Lung microvascular endothelial cell (primary cell): Measurements from ENCODE around the gene CYTH1. TPM values are rescaled to one million over a fixed set of nuclear protein-coding genes. Genes with fewer than 3 reads are reported as not detected.

Source experiments
- DNase-seq, 2 donors: peaks; one replicate each; pipeline versions ENCODE4 v3.0.0 to v3.0.0-alpha.2; 2010; ENCODE audit warnings: low read depth in 2 of 2
- total RNA-seq: library from RNA; depleted of rRNA; stranded (reverse); fragments of >200 nt; gene quantifications from 2 replicates; pipeline ENCODE4 v1.2.1, GENCODE V29; 2014

CYTH1 gene
- total RNA-seq, 1 donor from 2014 or later = 20.8 TPM

DNA sequence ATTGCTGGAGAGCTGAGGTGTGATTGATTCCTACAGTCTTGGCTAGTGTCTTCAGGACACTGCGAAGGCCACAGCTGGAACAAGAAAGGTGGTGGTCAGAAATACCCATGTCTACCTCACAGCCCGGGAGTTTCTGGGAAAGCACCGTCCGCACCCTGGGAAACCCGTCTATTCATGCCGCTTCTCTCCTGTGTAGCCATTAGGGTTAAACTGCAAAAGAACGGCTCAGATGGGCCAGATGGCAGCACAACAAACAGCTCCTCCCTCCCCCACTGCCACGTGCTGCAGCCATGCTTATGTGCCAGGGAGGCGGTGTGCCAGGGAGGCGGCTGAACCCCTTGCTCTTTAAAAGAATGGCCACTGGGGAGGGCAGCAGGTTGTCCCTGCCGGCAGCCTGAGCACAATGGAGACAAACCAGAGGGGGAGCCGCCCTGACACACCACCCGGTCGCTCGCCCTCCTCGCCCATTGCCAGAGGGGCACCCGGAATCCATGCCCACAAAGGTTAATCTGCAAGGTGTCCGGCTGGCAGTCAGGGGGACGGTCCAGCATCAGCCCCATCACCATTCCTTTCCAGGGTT, 65.2 kb downstream of the CYTH1 start:
- DNase-seq = peak; percentile 47 to 72

GRCh38 chr17:78716292-78716691, 65.8 kb downstream of the CYTH1 start:
- DNase-seq = no peak

GRCh38 chr17:78715876-78716275, 66.2 kb downstream of the CYTH1 start:
- peak in 1 of 2 donors; percentile 36 for DNase-seq

- peak; percentile 33 to 49 for DNase-seq
Measured at GRCh38 chr17:78715000-78715771, 66.9 kb downstream of the CYTH1 start.

- no peak for DNase-seq
Measured at GRCh38 chr17:78714534-78714933, 67.5 kb downstream of the CYTH1 start.

GRCh38 chr17:78712043-78712442, 70.0 kb downstream of the CYTH1 start:
- no peak for DNase-seq

DNA sequence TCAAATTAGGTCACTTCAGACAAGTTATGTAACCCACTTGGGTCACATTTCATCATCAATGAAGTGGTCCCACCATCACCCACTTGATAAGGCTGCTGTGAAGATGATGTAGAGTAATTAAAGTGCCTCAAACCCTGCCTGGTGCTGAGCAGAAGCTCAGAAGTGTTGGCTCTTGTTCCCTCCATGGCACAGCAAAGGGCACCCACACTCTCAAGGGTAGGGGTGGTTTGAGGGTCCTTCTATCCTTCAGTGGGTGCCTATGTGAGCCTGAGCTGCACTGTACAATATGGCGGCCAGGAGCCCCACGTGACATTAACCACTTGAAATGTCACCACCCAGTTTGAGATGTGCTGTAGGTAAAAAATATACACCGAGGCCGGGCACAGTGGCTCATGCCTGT, 71.5 kb downstream of the CYTH1 start:
- DNase-seq = no peak

DNA sequence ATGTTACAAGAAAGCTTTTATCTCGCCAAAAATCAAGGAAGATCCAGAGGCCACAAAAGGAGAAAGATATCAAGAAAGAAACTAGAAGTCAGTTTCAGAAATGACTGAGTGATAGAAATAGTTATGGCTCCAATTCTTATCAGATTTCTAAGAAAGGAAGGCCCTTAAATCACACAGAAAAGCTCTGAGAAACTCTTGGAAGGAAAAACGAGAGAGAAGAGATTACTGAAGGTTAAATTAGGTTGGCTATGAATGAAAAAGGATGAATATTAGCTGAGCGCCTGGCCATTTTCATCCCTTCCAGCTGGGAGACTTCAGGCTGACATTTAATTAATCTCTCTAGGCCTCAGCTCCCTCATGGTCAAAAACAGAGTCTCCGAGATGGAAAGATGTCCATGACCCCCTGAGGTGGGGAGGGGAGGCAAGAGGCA, 72.3 kb downstream of the CYTH1 start:
- DNase-seq = no peak

GRCh38 chr17:78709119-78709681, 72.9 kb downstream of the CYTH1 start:
- DNase-seq = no peak

- DNase-seq = peak; percentile 76 to 89
Measured at GRCh38 chr17:78708510-78708973, 73.5 kb downstream of the CYTH1 start.

GRCh38 chr17:78707923-78708322, 74.2 kb downstream of the CYTH1 start:
- DNase-seq = no peak

DNA sequence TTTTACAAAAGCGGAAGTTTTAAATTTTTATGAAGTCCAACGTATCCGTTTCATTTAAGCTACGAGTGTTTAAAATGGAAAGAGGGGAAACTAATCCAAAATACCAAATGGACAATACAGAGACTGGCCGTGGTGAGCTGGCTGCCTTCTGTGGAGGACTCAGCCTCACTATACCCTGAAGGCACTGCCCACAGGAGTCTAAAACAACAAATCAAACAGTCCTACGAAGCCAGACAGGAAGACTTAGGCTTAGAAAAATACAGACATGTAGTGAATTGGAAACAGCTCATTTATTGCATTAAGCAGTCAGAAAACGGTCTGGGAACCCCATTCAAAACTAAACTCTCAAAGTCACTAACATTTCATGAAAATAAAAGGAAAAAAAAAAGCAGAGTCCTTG, 75.1 kb downstream of the CYTH1 start:
- DNase-seq = no peak

DNA sequence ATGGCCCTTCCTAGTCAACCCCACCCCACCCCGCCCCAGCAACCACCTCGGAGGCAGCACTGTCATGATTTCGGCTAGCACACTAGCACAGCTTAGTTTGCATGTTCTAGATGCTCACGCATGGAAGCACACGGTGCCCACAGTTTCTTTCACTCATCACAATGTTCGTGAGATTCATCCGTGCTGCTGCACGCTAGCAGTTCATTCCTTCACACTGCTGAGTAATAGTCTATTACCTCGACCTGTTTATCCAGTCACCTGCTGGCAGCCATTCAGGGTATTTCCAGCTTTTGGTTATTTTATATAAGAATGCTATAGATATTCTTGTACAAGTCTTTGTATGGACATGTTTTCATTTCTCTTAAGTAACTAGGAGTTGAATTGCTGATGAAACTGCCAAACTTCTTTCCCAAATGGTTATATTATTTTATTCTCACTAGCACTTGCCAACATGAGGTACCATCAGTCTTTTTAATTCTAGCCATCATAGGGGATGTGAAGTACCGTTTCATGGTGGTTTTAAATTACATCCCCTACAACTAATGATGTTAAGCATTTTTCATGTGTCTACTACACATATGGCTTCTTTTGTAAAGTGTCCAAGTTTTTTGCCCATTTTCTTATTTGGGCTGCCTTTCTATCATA, 75.7 kb downstream of the CYTH1 start:
- no peak for DNase-seq

GRCh38 chr17:78705071-78705470, 77.0 kb downstream of the CYTH1 start:
- no peak for DNase-seq

- DNase-seq = no peak
Measured at GRCh38 chr17:78704594-78704993, 77.5 kb downstream of the CYTH1 start.

- DNase-seq = peak in 1 of 2 donors; percentile 12
Measured at GRCh38 chr17:78697554-78698343, 84.3 kb downstream of the CYTH1 start.

- no peak for DNase-seq
Measured at GRCh38 chr17:78697122-78697521, 85.0 kb downstream of the CYTH1 start.

DNA sequence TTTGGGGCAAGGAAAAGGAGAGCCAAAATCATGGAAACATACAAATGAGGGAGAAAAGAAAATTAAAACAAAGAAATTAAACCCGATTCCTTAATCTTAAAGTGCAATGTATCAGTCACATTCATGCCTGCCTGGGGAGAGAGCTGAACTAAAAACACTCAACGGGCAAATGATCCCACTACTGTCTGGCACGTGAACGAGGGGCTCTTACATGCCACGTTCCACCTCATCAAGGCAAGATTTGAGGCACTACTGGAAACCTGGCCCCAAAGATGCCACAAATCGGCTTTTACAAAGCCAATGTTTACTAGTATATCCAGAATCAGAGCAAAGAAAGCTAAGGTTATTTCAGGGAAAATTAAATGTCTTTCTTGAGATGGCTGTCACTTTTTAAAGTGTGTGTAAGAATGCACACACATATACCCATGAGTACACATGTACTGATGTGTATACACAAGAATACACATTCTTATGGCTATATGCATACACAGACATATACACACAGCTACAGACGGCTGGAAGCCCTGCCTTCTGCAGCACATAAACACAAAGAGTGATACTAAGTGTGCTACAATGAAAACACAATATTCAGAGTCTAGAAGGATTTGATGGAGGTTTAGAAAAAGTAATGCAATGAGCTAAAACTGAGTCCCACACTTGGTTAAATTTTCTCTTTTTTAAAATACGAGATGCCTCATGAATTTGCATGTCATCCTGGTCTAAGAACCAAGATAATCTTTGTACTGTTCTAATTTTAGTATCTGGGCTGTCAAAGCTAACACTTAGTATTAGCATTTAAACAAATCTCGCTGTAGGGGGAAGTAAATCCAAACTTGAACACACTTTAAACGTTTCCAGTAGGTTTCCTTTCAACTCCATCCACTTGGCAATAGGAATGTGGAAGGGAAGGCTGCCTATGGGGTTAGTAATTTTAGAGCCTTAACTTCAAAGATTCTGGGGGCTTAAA, 85.8 kb downstream of the CYTH1 start:
- DNase-seq = no peak

- no peak for DNase-seq
Measured at GRCh38 chr17:78694805-78695531, 87.1 kb downstream of the CYTH1 start.
